MG63 (cell line): ENCODE data around the gene AFF1. TPM values are rescaled to one million over a fixed set of nuclear protein-coding genes. Genes with fewer than 3 reads are reported as not detected.

Source experiments
- DNase-seq: peaks from one replicate; pipeline ENCODE4 v3.0.0-alpha.2; 2020
- H3K27me3 ChIP-seq: fragments of 250-450 bp; sonication (Bioruptor Pico); 2 replicates; pipeline ENCODE4 v1.5.1; 2020; ENCODE audit warnings: mild to moderate bottlenecking, moderate library complexity
- H3K36me3 ChIP-seq: fragments of 250-450 bp; sonication (Bioruptor Pico); 2 replicates; pipeline ENCODE4 v1.5.1; 2020; ENCODE audit warnings: mild to moderate bottlenecking, moderate library complexity
- H3K4me3 ChIP-seq: fragments of 250-450 bp; sonication (Bioruptor Pico); 2 replicates; pipeline ENCODE4 v1.5.1; 2020; ENCODE audit warnings: mild to moderate bottlenecking, moderate library complexity
- H3K9me3 ChIP-seq: fragments of 250-450 bp; sonication (Bioruptor Pico); 2 replicates; pipeline ENCODE4 v1.5.1; 2020; ENCODE audit warnings: mild to moderate bottlenecking, moderate library complexity
- total RNA-seq: library from RNA; depleted of rRNA; stranded (reverse); fragments of >200 nt; shearing (Covaris generic); gene quantifications from 2 replicates; pipeline ENCODE4 v1.2.3, GENCODE V29; 2014; ENCODE audit warnings: low replicate concordance

Gene AFF1
- total RNA-seq, 1 experiment from 2014 or later, result 1.1 TPM

GRCh38 chr4:86938771-86939520 lies 4.1 kb downstream of the AFF1 start:
- Histone ChIP-seq H3K27me3 (no peaks in the 10 kb centered on the region), H3K4me3 (no peak overlapping the region), H3K36me3 (no peaks in the 10 kb centered on the region), H3K9me3 (no peaks in the 10 kb centered on the region)
- no peak for DNase-seq

DNA sequence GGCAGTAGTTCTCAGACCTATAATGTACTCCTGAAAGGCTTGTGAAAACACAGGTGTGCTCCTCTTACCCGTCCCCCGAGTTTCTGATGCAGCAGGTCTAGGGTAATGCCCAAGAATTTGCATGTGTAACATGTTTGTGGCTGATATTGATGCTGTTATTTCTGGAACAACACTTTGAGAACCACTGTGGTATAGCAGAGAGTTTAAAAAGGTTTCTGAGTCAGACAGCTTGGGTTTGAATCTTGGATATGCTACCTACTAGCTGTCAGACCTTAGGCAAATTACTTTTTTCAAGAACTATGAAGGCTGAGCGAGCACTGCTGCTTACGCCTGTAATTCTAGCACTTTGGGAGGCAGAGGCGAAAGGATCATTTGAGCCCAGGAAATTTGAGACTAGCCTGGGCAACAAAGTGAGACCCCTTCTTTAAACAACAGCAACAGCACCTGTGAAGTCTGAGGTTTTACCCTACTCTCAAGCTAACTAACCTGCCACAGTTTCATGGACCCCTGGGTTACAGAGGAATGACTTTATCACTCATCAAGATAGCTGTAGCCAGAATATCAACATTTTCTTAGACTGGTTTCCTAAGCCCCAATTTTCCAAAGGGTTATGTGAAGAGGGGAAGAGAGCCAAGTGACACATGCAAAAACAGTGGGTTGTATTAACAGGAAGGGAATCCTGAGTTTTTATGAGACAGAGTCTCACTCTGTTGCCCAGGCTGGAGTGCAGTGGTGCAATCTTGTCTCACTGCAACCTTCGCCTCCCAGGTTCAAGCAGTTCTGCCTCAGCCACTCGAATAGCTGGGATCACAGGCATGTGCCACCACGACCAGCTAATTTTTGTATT lies 5.1 kb downstream of the AFF1 start:
- H3K4me3 ChIP-seq, result no peak overlapping the region
- no peaks in the 10 kb centered on the region for H3K36me3 ChIP-seq
- DNase-seq, result no peak
- H3K9me3 ChIP-seq, result no peaks in the 10 kb centered on the region
- no peaks in the 10 kb centered on the region for H3K27me3 ChIP-seq

DNA sequence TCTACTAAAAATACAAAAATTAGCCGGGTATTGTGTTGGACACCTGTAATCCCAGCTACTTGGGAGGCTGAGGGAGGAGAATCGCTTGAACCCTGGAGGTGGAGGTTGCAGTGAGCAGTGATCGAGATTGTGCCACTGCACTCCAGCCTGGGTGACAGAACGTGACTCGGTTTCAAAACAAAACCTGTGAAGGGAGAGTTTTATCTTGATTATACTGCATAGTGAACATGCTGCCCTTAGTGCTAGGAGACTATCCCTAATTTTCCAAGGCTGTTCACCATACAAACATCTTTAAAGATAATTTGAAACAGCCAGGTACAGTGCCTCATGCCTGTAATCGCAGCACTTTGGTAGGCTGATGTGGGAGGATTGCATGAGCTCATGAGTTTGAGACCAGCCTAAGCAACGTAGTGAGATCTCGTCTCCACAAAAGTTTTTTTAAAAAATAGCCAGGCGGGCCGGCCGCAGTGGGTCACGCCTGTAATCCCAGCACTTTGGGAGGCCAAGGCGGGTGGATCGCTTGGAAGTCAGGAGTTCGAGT lies 6.2 kb downstream of the AFF1 start:
- Histone ChIP-seq H3K9me3 (no peaks in the 10 kb centered on the region), H3K36me3 (no peaks in the 10 kb centered on the region), H3K4me3 (no peak overlapping the region), H3K27me3 (no peaks in the 10 kb centered on the region)
- no peak for DNase-seq

GRCh38 chr4:86942185-86942666 lies 7.4 kb downstream of the AFF1 start:
- no peak for DNase-seq
- H3K27me3 ChIP-seq, result no peaks in the 10 kb centered on the region

GRCh38 chr4:86944964-86945781 lies 10.4 kb downstream of the AFF1 start:
- no peak for DNase-seq
- H3K36me3 ChIP-seq, result no peaks in the 10 kb centered on the region
- H3K4me3 ChIP-seq, result no peak overlapping the region
- no peaks in the 10 kb centered on the region for H3K27me3 ChIP-seq
- H3K9me3 ChIP-seq, result no peaks in the 10 kb centered on the region

More at GRCh38 chr4:86942185-86942666, 7.4 kb downstream of the AFF1 start:
- Histone ChIP-seq H3K36me3 (no peaks in the 10 kb centered on the region), H3K9me3 (no peaks in the 10 kb centered on the region), H3K4me3 (no peak overlapping the region)

- Histone ChIP-seq H3K4me3 (no peak overlapping the region), H3K27me3 (no peaks in the 10 kb centered on the region), H3K9me3 (no peaks in the 10 kb centered on the region), H3K36me3 (no peaks in the 10 kb centered on the region)
- no peak for DNase-seq
These were observed 12.2 kb downstream of the AFF1 start for GRCh38 chr4:86946868-86947500.

GRCh38 chr4:86947501-86948120 lies 12.8 kb downstream of the AFF1 start:
- no peaks in the 10 kb centered on the region for H3K36me3 ChIP-seq
- H3K4me3 ChIP-seq, result no peak overlapping the region
- no peaks in the 10 kb centered on the region for H3K27me3 ChIP-seq
- H3K9me3 ChIP-seq, result no peaks in the 10 kb centered on the region
- DNase-seq, result no peak

DNA sequence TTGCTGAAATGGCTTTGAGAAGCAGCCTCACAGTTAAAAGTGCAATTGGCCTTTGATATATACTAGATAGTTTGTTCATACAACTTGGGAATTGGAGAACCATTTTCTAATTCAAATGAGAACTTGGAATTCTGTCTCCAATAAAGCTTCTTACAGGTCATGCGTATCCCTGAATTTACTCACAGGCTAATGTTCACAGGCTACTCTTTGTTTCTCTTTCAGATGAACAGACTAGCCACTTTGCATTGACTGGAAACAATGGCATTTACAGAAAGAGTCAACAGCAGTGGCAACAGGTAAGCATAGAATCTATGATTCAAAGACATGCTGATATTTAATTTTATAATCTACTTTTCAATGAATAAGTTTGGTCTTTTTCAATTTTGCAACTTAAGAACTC lies 13.5 kb downstream of the AFF1 start:
- DNase-seq, result no peak
- H3K27me3 ChIP-seq, result no peaks in the 10 kb centered on the region
- no peaks in the 10 kb centered on the region for H3K36me3 ChIP-seq

GRCh38 chr4:86950831-86951525 lies 16.2 kb downstream of the AFF1 start:
- Histone ChIP-seq H3K36me3 (no peaks in the 10 kb centered on the region), H3K9me3 (no peaks in the 10 kb centered on the region), H3K4me3 (no peak overlapping the region), H3K27me3 (no peaks in the 10 kb centered on the region)
- no peak for DNase-seq

More for the DNA sequence above, 13.5 kb downstream of the AFF1 start:
- Histone ChIP-seq H3K9me3 (no peaks in the 10 kb centered on the region), H3K4me3 (no peak overlapping the region)

DNA sequence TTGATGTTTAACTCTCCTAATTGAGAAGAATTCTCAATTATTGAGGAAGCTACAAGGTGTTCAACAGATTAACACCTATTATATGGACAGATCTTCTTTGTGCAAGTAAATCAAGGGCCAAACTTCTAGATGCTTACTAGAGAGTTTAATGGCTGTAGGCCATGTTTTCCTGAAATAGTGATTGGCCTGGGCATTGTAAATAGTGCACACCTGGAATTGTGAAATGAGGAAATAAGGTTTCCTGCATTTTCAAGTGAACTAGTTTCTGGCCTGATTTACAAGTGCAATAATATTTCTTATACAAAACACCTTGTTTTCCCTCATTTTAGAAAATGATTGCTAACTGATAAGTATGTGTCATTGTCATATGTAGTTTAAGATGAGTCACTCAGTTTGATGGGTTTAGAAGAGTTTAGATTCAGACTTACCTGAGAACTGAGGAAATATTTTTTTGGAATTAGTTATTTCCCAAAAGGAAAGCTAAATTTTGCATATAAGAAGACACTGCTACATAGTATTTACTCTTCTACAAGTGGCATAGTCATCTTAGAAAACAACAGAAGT lies 21.2 kb downstream of the AFF1 start:
- H3K36me3 ChIP-seq, result no peaks in the 10 kb centered on the region
- no peaks in the 10 kb centered on the region for H3K27me3 ChIP-seq
- H3K9me3 ChIP-seq, result no peaks in the 10 kb centered on the region
- DNase-seq, result no peak
- H3K4me3 ChIP-seq, result no peak overlapping the region

DNA sequence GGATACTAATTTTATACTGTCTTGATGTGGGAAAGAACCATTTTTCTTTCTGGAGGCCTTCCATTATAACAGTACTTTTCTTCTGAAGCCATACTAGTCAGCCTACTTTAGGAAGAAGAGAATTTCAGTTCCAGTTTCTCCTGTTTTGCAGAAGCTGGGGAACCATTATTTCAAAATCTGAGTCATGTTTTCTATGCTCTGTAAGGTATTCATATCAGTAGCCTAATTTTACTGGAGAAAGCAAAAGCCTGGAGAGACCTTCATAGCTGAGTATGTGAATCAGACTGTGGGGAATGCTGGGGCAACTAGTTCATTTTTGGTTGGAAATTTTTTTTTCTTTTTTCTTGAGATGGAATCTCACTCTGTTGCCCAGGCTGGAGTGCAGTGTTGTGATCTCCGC lies 22.4 kb downstream of the AFF1 start:
- Histone ChIP-seq H3K27me3 (no peaks in the 10 kb centered on the region), H3K9me3 (no peaks in the 10 kb centered on the region), H3K4me3 (no peak overlapping the region), H3K36me3 (no peaks in the 10 kb centered on the region)
- no peak for DNase-seq

DNA sequence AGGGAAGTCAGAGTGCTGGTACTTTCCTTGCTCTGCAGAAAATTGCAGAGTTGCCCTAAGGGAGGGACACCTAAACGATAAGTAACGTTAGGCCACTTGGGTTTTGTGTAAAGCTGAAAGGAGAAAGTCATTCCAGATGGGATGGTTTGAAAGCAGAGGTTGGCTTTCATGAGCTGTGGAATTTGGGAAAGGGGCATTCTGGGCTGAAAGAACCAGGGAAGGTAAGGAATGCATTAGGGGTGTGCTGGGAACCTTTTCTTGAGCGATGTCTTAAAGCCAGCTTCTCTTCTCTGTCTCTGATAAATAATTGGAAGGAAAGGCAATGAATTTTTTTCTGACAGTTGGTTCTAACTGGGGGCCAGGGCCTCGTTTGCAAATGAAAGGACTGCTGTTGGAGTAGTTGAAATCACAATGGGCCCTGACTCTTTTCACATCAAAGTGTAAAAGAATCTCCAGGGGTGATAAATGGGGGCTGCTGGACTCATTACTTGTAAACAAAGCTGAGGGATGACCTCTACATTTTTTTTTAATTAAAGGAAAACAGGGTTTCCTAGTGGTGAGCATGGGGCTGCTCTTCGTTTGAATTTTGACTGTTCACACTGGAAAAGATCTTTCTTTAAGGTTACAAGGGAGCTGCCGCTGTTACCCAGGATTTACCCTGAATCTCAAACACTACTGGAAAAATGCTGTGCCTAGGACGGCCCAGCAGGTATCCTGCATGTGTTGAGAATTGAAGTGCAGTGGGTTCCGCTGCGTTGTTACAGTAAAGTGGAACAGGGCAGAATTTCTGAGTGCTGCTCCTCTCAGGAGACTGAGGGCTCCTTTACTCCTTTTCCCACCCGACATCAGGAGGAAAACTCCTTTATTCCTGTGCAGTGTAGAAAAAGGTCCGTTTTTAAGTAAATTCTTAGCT lies 25.0 kb downstream of the AFF1 start:
- Histone ChIP-seq H3K36me3 (no peaks in the 10 kb centered on the region), H3K27me3 (no peaks in the 10 kb centered on the region), H3K9me3 (no peaks in the 10 kb centered on the region), H3K4me3 (no peak overlapping the region)
- DNase-seq, result no peak

GRCh38 chr4:86960557-86960961 lies 25.7 kb downstream of the AFF1 start:
- DNase-seq, result no peak
- Histone ChIP-seq H3K27me3 (no peaks in the 10 kb centered on the region), H3K4me3 (no peak overlapping the region), H3K36me3 (no peaks in the 10 kb centered on the region), H3K9me3 (no peaks in the 10 kb centered on the region)

GRCh38 chr4:86961116-86961515 lies 26.3 kb downstream of the AFF1 start:
- DNase-seq, result no peak
- H3K27me3 ChIP-seq, result no peaks in the 10 kb centered on the region
- H3K4me3 ChIP-seq, result no peak overlapping the region
- H3K9me3 ChIP-seq, result no peaks in the 10 kb centered on the region
- no peaks in the 10 kb centered on the region for H3K36me3 ChIP-seq
